Kidney (tissue), 14 donors: Measurements from ENCODE around the gene RBM22. TPM values are rescaled to one million over a fixed set of nuclear protein-coding genes. Genes with fewer than 3 reads are reported as not detected.

Experiments
- DNase-seq, 5 donors: peaks; one replicate each; pipeline ENCODE4 v3.0.0-alpha.2; 2013 to 2020
- FAIRE-seq: peaks from 2 replicates; lab custom pipeline; 2012; peaks lifted over from hg19 to GRCh38; lab: Jason Lieb, UNC
- H3K27ac ChIP-seq, 2 donors: one replicate each; pipeline ENCODE4 v1.7.0; 2013; ENCODE audit warnings: low read depth in 2 of 2, low read length in 2 of 2, inconsistent platforms in 1 of 2
- H3K27me3 ChIP-seq: one replicate; pipeline ENCODE4 v1.7.1; 2013; ENCODE audit warnings: low read length, inconsistent platforms; ENCODE audit not compliant: control insufficient read depth, insufficient read depth
- H3K36me3 ChIP-seq, 3 donors: one replicate each; pipeline versions ENCODE4 v1.7.0 to v1.7.1; 2013; ENCODE audit warnings: low read length in 3 of 3, control low read depth in 1 of 3, inconsistent platforms in 1 of 3; ENCODE audit not compliant: insufficient read depth in 3 of 3, control insufficient read depth in 2 of 3
- H3K4me1 ChIP-seq, 3 donors: one replicate each; pipeline versions ENCODE4 v1.7.0 to v1.7.1; 2013; ENCODE audit warnings: low read length in 3 of 3, inconsistent platforms in 1 of 3, low read depth in 1 of 3; ENCODE audit not compliant: control insufficient read depth in 2 of 3, insufficient read depth in 2 of 3
- H3K4me3 ChIP-seq, 3 donors: one replicate each; pipeline versions ENCODE4 v1.7.0 to v1.8.1; 2013; ENCODE audit warnings: low read length in 3 of 3, control low read depth in 1 of 3, inconsistent platforms in 1 of 3
- H3K9ac ChIP-seq, 3 donors: one replicate each; pipeline versions ENCODE4 v1.7.0 to v1.7.1; 2013; ENCODE audit warnings: low read length in 3 of 3, control low read depth in 1 of 3, inconsistent platforms in 1 of 3
- H3K9me3 ChIP-seq, 3 donors: one replicate each; pipeline versions ENCODE4 v1.7.0 to v1.7.1; 2013; ENCODE audit warnings: low read length in 3 of 3, control low read depth in 1 of 3, inconsistent platforms in 1 of 3; ENCODE audit not compliant: control insufficient read depth in 2 of 3, insufficient read depth in 1 of 3
- intact Hi-C: fragments of 100-400 bp; cut with DNase I; formaldehyde crosslinking; loops from one replicate; pipeline ENCODE4 v1.11.1; 2022
- polyA plus RNA-seq: library from polyadenylated mRNA; stranded (reverse); fragments of 350-450 nt; fragmentation: Illumina TruSeq; extraction: RNeasy Lipid Tissue Mini Kit (QIAGEN cat#74804); gene quantifications from one replicate; pipeline ENCODE4 v1.2.3, GENCODE V29; 2014; ENCODE audit warnings: low read depth, low replicate concordance; ENCODE audit not compliant: insufficient read depth
- total RNA-seq: library from RNA; stranded (reverse); fragmentation: NEBNext Ultra II Directional; extraction: Animal tissue kit (Norgen Biotek cat#: 25700); gene quantifications from one replicate; pipeline ENCODE4 v1.2.1, GENCODE V29; 2021
- TF ChIP-seq, protein P1 (sequence below): IDR thresholded peaks from 3 replicates; pipeline ENCODE4 v1.5.1; 2012; ENCODE audit warnings: mild to moderate bottlenecking, moderate library complexity, borderline replicate concordance; ENCODE audit not compliant: insufficient read depth; ENCODE audit errors: extremely low read depth
- donor health status: control.
- donor health status: control.
- donor health status: control.
- donor health status: control.
- donor health status: control.
- donor health status: DM: yes; HTN: yes; CAD: no.
- donor health status: Normal renal cell carcinoma (clear cell type).

The RBM22 gene
- total and polyA plus RNA-seq, 2 donors from 2014 or later = 30.0 to 44.2 TPM

DNA sequence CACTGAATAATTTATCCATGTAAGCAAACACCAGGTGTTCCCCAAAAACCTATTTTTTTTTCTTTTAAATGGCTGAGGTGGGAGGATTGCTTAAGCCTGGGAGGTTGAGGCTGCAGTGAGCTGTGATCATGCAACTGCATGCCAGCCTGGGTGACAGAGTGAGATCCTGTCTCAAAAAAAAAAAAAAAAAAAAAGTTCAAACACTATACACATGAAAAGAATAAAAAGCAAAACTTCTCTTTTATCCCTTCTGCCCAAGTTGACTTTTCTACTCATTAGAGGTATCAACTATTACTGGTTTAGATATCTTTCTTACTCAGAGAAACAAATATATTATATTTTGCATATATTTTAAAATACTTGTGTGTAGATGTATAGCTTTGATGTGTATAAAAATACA lies 40.1 kb upstream of the RBM22 start:
- Histone ChIP-seq H3K4me3 (no peak overlapping the region), H3K27me3 (no peaks in the 10 kb centered on the region), H3K36me3 (peaks cover 0 to 18% (median 0%) of the 10 kb centered on the region in 3 donors), H3K9ac (no peak overlapping the region), H3K27ac (no peak overlapping the region), H3K4me1 (no peaks in the 10 kb centered on the region), H3K9me3 (no peaks in the 10 kb centered on the region)
- TF ChIP-seq, protein P1, sequence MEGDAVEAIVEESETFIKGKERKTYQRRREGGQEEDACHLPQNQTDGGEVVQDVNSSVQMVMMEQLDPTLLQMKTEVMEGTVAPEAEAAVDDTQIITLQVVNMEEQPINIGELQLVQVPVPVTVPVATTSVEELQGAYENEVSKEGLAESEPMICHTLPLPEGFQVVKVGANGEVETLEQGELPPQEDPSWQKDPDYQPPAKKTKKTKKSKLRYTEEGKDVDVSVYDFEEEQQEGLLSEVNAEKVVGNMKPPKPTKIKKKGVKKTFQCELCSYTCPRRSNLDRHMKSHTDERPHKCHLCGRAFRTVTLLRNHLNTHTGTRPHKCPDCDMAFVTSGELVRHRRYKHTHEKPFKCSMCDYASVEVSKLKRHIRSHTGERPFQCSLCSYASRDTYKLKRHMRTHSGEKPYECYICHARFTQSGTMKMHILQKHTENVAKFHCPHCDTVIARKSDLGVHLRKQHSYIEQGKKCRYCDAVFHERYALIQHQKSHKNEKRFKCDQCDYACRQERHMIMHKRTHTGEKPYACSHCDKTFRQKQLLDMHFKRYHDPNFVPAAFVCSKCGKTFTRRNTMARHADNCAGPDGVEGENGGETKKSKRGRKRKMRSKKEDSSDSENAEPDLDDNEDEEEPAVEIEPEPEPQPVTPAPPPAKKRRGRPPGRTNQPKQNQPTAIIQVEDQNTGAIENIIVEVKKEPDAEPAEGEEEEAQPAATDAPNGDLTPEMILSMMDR = no peak
- FAIRE-seq (no peak), DNase-seq (no peak)
- intact Hi-C loops = no loop called here

DNA sequence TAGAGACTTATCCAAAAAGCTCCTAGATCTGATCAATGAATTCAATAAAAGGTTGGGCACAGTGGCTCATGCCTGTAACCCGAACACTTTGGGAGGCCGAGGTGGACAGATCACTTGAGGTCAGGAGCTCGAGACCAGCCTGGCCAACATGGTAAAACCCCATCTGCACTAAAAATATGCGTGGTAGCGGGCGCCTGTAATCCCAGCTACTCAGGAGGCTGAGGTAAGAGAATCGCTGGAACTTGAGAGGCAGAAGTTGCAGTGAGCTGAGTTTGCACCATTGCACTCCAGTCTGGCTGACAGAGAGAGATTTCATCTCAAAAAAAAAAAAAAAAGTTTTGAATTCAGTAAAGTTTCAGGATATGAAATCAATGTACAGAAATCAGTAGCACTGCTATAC lies 38.0 kb upstream of the RBM22 start:
- intact Hi-C loops = no loop called here
- Histone ChIP-seq H3K4me3 (no peak overlapping the region), H3K4me1 (no peaks in the 10 kb centered on the region), H3K27me3 (no peaks in the 10 kb centered on the region), H3K27ac (no peak overlapping the region), H3K9ac (no peak overlapping the region), H3K9me3 (peaks cover 0 to 3% (median 0%) of the 10 kb centered on the region in 3 donors), H3K36me3 (peaks cover 0 to 23% (median 4%) of the 10 kb centered on the region in 3 donors)
- TF ChIP-seq, protein P1 = no peak
- FAIRE-seq (no peak), DNase-seq (no peak)

DNA sequence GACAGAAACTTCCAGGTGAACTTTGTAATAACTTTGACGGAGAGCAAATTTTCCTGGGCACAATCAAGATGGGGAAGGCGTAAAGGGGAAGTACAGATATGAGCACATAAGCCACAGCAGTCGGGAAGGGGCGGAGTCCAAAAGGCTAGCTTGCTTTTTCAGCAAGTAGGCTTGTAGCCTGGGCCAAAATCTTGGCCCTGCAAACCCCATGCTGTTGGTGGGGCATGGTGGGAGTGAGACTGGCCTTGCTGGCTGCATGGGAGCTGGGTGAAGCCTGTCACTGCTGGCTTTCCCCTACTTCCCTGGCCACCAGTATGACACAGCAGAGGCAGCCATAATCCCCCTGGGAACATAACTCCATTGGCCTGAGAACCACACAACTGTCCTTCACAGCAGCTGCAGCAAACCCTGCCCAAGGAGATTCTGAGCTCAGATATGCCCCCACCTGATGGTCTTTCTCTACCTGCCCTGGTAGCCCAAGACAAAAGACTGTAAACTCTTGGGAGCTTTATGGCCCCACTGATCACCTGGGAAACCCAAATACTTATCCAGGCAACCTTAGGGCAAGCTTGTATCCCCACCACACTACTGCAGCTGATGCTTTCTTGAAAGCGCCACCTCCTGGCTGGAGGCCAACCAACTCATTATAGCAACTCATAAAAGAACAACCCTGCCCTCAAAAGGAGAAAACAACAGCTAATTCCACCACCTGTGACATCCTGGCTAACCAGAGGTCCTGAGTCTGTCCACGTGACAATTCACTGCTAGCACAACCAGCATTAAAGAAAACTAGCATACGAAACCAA lies 33.9 kb upstream of the RBM22 start:
- Histone ChIP-seq H3K9ac (no peak overlapping the region), H3K36me3 (peaks cover 16 to 32% (median 20%) of the 10 kb centered on the region in 3 donors), H3K27me3 (no peaks in the 10 kb centered on the region), H3K4me3 (no peak overlapping the region), H3K4me1 (no peaks in the 10 kb centered on the region), H3K27ac (no peak overlapping the region), H3K9me3 (peaks cover 0 to 3% (median 0%) of the 10 kb centered on the region in 3 donors)
- intact Hi-C loops = no loop called here
- no peak for FAIRE-seq
- peak in 1 of 5 donors; percentile 6 for DNase-seq
- TF ChIP-seq, protein P1 = no peak
